ENCODE measurements around the gene ZKSCAN5.

GRCh38 chr7:99456288-99456687, 48.2 kb upstream of the ZKSCAN5 start:
- no peak for TF ChIP-seq SRF (IDR thresholded peaks at IDR 0.05; ENCODE audit: low read depth)
- TF ChIP-seq POLR2A (IDR thresholded peaks at IDR 0.05; ENCODE audit: borderline replicate concordance, extremely low read depth, insufficient read depth, insufficient read length) = no peak
- no peak for TF ChIP-seq CTCF (IDR thresholded peaks at IDR 0.05 in 2 of 3, conservative IDR thresholded peaks at IDR 0.05 in 1 of 3; ENCODE audit: borderline replicate concordance in 1 of 3, insufficient read depth in 1 of 3, low read depth in 2 of 3, low read length in 2 of 3)
- TF ChIP-seq EZH2 (IDR thresholded peaks at IDR 0.05) = no peak
- TF ChIP-seq SIN3A (IDR thresholded peaks at IDR 0.05; ENCODE audit: low read depth) = no peak
- TF ChIP-seq TCF7L2 (IDR thresholded peaks at IDR 0.05; ENCODE audit: borderline replicate concordance, extremely low read depth, insufficient read depth, insufficient read length) = no peak
- no peak for TF ChIP-seq ATF3 (IDR thresholded peaks at IDR 0.05)

All from HCT116 (cell line).